Measurements from ENCODE around the gene SRGN. TPM values are rescaled to one million over a fixed set of nuclear protein-coding genes. Genes with fewer than 3 reads are reported as not detected.

SRGN gene
- total and polyA plus RNA-seq, 2 of the 8 experiments (the other 6 are each of a cell fraction or from before 2014, with no cell fraction given): 0.06 TPM; not detected in 1

DNA sequence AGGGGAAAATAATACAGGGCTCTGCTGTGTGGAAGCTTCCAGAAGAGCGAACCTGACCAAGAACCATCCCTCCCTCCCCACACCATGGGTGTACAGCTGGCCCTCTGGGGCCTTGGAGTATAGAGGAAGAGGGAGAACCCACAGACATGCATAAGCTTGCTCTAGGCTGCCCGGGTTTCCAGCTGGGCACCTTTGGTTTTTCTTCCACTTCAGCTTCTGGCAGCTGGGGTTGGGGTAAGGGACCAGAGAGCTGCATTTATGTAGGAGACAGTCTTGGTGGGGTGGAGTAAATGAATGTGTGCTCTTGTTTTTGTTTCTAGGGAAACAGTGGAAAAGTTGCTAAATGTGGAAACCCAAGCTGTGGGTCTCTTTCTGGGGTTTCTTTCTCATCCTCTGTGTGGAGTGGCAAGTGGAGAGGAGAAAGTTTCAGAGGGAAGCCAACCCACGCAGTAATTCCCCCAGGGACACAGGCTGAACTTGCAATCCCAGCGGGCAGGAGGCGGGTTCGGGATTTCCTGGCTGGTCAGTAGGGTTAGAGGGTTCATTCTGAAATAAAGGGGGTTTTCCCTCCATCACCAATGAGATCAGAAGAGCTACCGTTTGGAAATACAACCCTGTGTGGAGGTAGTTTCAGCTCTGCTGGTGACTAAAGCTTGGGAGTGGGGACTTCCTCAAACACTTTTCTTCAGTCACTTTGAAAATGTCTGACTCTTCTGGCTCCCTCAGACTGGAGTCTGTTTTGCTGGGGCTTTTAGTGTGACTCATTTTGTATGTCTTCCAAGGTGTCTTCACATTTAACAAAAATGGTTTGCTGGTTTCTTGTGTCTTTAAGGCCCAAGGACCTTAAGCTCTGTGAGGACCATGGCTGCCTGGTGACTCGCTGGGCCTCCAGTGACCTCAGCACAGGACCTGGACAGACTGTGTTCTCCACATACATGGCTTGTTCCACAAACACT is 22.2 kb upstream of the SRGN start:
- H4K5ac ChIP-seq (ENCODE audit: insufficient read length, low read depth, low read length): no peak overlapping the region
- no peak overlapping the region for H2BK20ac ChIP-seq (ENCODE audit: low read length)
- WGBS, 2 experiments (ENCODE audit: extremely low coverage in 1 of 2, insufficient coverage in 1 of 2, insufficient read length in 1 of 2, insufficient replicate concordance in 2 of 2, low coverage in 1 of 2, low lambda C conversion rate in 2 of 2, missing lambda C conversion rate in 1 of 2): 90% methylated on average over 8 of the region's 8 CpGs; no CpG with 5 or more reads in 1 of the 2 experiments
- H3K27ac ChIP-seq (ENCODE audit: low read depth, low read length): no peak overlapping the region
- H3K9me3 ChIP-seq (ENCODE audit: insufficient read depth in 2 of 2, low read depth in 1 of 2, low read length in 1 of 2): no peaks in the 10 kb centered on the region
- no peak overlapping the region for H4K8ac ChIP-seq (ENCODE audit: extremely low read depth, insufficient read depth, low read length)
- H4K91ac ChIP-seq (replicated peaks; ENCODE audit: insufficient read length, low read length): no peak overlapping the region
- no peak for DNase-seq (ENCODE audit: low read depth in 1 of 2, low spot score in 2 of 2)
- H3K79me1 ChIP-seq (ENCODE audit: low read depth, low read length): no peaks in the 10 kb centered on the region
- H3K4me3 ChIP-seq (ENCODE audit: extremely low read depth in 1 of 4, insufficient read depth in 2 of 4, low read depth in 3 of 4, low read length in 4 of 4): no peak overlapping the region
- no peak for FAIRE-seq
- CTCF ChIA-PET (ENCODE audit: partially characterized antibody): interaction anchor here (0.5 to 2.8 kb wide), 17 partner anchors 8 to 328 kb away, joined by 3 to 16 read pairs (median 6); no protein-coding TSS in a partner anchor
- no peak overlapping the region; the same call in 1 of the 2 replicates for H2BK15ac ChIP-seq (ENCODE audit: low read length)
- H3K27me3 ChIP-seq (replicated peaks in 1 of 4; ENCODE audit: control insufficient read depth in 3 of 4, extremely low read depth in 1 of 4, insufficient read depth in 3 of 4, low read length in 3 of 4): no peaks in the 10 kb centered on the region
- no peak overlapping the region for H3K18ac ChIP-seq (ENCODE audit: extremely low read depth, low read length)
- no peak overlapping the region for H3K4ac ChIP-seq (replicated peaks; ENCODE audit: insufficient read length, low read depth, low read length)
- H2BK120ac ChIP-seq (replicated peaks; ENCODE audit: low read depth, low read length): no peak overlapping the region
- no peak overlapping the region for H3K9ac ChIP-seq (replicated peaks in 1 of 4; ENCODE audit: extremely low read depth in 1 of 4, low read depth in 3 of 4, low read length in 3 of 4)
- POLR2A ChIA-PET (ENCODE audit: partially characterized antibody): interaction anchor here (0.6 to 1.1 kb wide), 3 partner anchors 14 to 636 kb away, joined by 3 to 5 read pairs (median 3); no protein-coding TSS in a partner anchor
- no peak overlapping the region for H2BK12ac ChIP-seq (ENCODE audit: low read depth, low read length)
- H3K36me3 ChIP-seq (ENCODE audit: control insufficient read depth in 2 of 4, insufficient read depth in 4 of 4, low read length in 3 of 4): no peaks in the 10 kb centered on the region
- no peaks in the 10 kb centered on the region for H3K79me2 ChIP-seq (ENCODE audit: control insufficient read depth in 1 of 2, insufficient read depth in 2 of 2, low read length in 2 of 2)
- no peak overlapping the region for H3K14ac ChIP-seq (ENCODE audit: insufficient read length)
- H3K4me2 ChIP-seq (ENCODE audit: insufficient read depth in 1 of 2, low read depth in 2 of 2, low read length in 2 of 2): no peak overlapping the region
- no peak overlapping the region for H2BK5ac ChIP-seq (ENCODE audit: low read depth, low read length)
- H3K23me2 ChIP-seq (ENCODE audit: low read depth, low read length): no peaks in the 10 kb centered on the region
- H2AK5ac ChIP-seq (ENCODE audit: low read depth, low read length): no peak overlapping the region
- no peak overlapping the region for H3K56ac ChIP-seq (replicated peaks; ENCODE audit: insufficient read length, low read depth, low read length)
- H3K23ac ChIP-seq (ENCODE audit: insufficient read length): no peak overlapping the region
- peaks cover 0 to 5% (median 2%) of the 10 kb centered on the region in 4 experiments; a peak in 5 of 7 replicates for H3K4me1 ChIP-seq (replicated peaks in 1 of 4; ENCODE audit: control insufficient read depth in 3 of 4, insufficient read depth in 4 of 4, low read length in 3 of 4)
- no peak overlapping the region for H2AFZ ChIP-seq (ENCODE audit: low read length)
- no peaks in the 10 kb centered on the region for H4K20me1 ChIP-seq (replicated peaks in 1 of 2; ENCODE audit: control insufficient read depth in 1 of 2, insufficient read depth in 2 of 2, low read length in 2 of 2)
- no peak for TF ChIP-seq EP300 (IDR thresholded peaks at IDR 0.05; ENCODE audit: borderline replicate concordance in 1 of 2, low read depth in 2 of 2, low read length in 2 of 2)
- TF ChIP-seq TAF1 (IDR thresholded peaks at IDR 0.05; ENCODE audit: low read depth, low read length): no peak
- TF ChIP-seq JUN (IDR thresholded peaks at IDR 0.05; ENCODE audit: low read depth, low read length): no peak
- TF ChIP-seq NANOG (IDR thresholded peaks at IDR 0.05; ENCODE audit: insufficient read depth, low read depth, low read length, poor library complexity, severe bottlenecking): no peak
- no peak for TF ChIP-seq FOSL1 (IDR thresholded peaks at IDR 0.05; ENCODE audit: insufficient read depth, low read depth, low read length)
- TF ChIP-seq SP1 (IDR thresholded peaks at IDR 0.05; ENCODE audit: low read depth, low read length): no peak
- TF ChIP-seq, protein P1, sequence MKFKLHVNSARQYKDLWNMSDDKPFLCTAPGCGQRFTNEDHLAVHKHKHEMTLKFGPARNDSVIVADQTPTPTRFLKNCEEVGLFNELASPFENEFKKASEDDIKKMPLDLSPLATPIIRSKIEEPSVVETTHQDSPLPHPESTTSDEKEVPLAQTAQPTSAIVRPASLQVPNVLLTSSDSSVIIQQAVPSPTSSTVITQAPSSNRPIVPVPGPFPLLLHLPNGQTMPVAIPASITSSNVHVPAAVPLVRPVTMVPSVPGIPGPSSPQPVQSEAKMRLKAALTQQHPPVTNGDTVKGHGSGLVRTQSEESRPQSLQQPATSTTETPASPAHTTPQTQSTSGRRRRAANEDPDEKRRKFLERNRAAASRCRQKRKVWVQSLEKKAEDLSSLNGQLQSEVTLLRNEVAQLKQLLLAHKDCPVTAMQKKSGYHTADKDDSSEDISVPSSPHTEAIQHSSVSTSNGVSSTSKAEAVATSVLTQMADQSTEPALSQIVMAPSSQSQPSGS (IDR thresholded peaks at IDR 0.05; ENCODE audit: low read length): no peak
